ENCODE measurements around the gene OLIG1. TPM values are rescaled to one million over a fixed set of nuclear protein-coding genes. Genes with fewer than 3 reads are reported as not detected.

The OLIG1 gene
- total RNA-seq, 1 experiment from 2014 or later: not detected

DNA sequence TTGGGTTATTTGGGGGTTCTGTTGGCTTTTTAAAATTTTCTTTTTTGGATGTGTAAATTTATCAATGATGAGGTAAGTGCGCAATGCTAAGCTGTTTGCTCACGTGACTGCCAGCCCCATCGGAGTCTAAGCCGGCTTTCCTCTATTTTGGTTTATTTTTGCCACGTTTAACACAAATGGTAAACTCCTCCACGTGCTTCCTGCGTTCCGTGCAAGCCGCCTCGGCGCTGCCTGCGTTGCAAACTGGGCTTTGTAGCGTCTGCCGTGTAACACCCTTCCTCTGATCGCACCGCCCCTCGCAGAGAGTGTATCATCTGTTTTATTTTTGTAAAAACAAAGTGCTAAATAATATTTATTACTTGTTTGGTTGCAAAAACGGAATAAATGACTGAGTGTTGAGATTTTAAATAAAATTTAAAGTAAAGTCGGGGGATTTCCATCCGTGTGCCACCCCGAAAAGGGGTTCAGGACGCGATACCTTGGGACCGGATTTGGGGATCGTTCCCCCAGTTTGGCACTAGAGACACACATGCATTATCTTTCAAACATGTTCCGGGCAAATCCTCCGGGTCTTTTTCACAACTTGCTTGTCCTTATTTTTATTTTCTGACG, 41.1 kb upstream of the OLIG1 start:
- Histone ChIP-seq H3K4me3 (no peak overlapping the region), H3K9me3 (no peaks in the 10 kb centered on the region), H3K36me3 (no peaks in the 10 kb centered on the region), H3K27me3 (peaks cover 51% of the 10 kb centered on the region)
- DNase-seq: no peak

GRCh38 chr21:33029385-33029921, 40.5 kb upstream of the OLIG1 start:
- no peak for DNase-seq
- no peaks in the 10 kb centered on the region for H3K36me3 ChIP-seq
- H3K4me3 ChIP-seq: no peak overlapping the region
- peaks cover 45% of the 10 kb centered on the region for H3K27me3 ChIP-seq
- no peaks in the 10 kb centered on the region for H3K9me3 ChIP-seq

- Histone ChIP-seq H3K9me3 (no peaks in the 10 kb centered on the region), H3K27me3 (peaks cover 39% of the 10 kb centered on the region), H3K4me3 (no peak overlapping the region), H3K36me3 (no peaks in the 10 kb centered on the region)
- DNase-seq: no peak
These were observed 39.9 kb upstream of the OLIG1 start for GRCh38 chr21:33029975-33030461.

DNA sequence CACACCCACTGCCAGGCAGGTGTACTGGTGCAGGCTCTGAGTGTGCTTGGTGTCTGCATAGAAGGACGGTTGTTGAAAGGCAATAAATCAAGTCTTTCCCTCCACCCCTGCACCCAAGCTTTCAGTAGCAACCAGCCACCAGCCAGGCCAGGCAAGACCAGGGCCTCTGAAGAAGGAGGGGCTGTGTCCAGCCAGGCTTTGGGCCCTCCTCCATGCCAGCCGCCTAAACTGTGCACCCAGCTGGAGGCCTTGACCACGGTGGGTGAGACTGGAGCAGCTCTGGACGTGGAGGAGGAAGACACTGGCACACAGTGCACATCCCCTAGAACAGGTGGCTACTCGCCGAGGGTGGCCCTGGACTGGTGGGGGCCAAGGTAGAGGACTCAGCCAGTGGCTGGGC, 39.3 kb upstream of the OLIG1 start:
- Histone ChIP-seq H3K4me3 (no peak overlapping the region), H3K9me3 (no peaks in the 10 kb centered on the region), H3K27me3 (peaks cover 33% of the 10 kb centered on the region), H3K36me3 (no peaks in the 10 kb centered on the region)
- no peak for DNase-seq

- Histone ChIP-seq H3K36me3 (no peaks in the 10 kb centered on the region), H3K4me3 (no peak overlapping the region), H3K9me3 (no peaks in the 10 kb centered on the region), H3K27me3 (peaks cover 26% of the 10 kb centered on the region)
- DNase-seq: no peak
These were observed 38.6 kb upstream of the OLIG1 start for GRCh38 chr21:33031152-33031911.

DNA sequence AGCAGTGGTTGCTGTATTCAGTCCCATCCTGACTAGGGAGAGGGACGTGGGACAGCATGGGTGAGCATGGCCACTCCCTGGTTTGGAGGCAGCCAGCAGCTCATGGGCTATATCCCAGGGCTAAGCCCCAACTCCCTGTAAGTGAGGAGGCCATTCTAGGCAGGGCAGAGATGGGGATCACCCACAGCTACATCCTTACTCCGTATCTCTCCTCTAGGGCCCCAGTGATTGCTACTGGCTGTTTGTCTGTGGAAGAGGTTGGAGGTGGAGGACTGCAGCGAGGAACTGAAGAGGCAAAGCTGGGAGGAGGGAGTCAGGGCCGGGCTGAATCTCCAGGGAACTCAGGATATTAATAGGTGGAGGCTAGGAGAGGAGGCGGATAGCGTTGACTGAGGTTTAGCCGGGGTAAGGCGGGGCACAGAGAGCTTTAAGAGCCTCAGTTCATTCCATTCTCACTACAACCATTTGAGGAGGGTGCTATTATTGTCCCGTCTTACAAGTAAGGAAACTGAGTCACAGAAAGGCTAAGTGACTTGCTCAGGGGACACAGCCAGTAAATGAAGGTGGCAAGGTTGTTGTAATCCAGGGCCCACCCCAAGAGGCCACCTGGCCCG, 37.4 kb upstream of the OLIG1 start:
- no peak overlapping the region for H3K4me3 ChIP-seq
- no peaks in the 10 kb centered on the region for H3K9me3 ChIP-seq
- H3K27me3 ChIP-seq: peaks cover 16% of the 10 kb centered on the region
- H3K36me3 ChIP-seq: no peaks in the 10 kb centered on the region
- DNase-seq: no peak

- DNase-seq: no peak
- no peaks in the 10 kb centered on the region for H3K36me3 ChIP-seq
- H3K27me3 ChIP-seq: peaks cover 9% of the 10 kb centered on the region
- no peaks in the 10 kb centered on the region for H3K9me3 ChIP-seq
- no peak overlapping the region for H3K4me3 ChIP-seq
These were observed 36.6 kb upstream of the OLIG1 start for GRCh38 chr21:33033094-33033951.

GRCh38 chr21:33033961-33034413, 36.0 kb upstream of the OLIG1 start:
- DNase-seq: no peak
- no peak overlapping the region for H3K4me3 ChIP-seq
- H3K36me3 ChIP-seq: no peaks in the 10 kb centered on the region
- peaks cover 2% of the 10 kb centered on the region for H3K27me3 ChIP-seq
- no peaks in the 10 kb centered on the region for H3K9me3 ChIP-seq

DNA sequence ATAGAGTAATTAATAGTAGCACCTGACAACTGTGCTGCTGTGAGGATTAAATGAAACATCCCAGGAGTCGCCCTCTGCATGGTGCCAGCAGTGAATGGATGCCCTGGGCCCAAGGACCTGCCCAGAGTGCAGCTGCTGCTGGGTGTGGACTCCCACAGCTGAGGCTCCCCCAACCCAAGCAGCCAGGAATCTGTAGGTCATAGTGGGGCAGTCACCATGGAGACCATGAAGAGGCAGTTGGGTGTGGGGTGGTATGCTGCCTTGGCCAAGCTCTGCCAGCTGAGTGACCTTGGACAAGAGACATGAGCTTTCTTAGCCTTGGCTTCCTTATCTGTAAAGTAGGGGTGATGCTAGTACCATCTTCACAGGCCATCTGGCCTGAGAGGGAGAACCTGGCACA, 34.8 kb upstream of the OLIG1 start:
- DNase-seq: no peak
- Histone ChIP-seq H3K27me3 (no peaks in the 10 kb centered on the region), H3K9me3 (no peaks in the 10 kb centered on the region), H3K4me3 (no peak overlapping the region), H3K36me3 (no peaks in the 10 kb centered on the region)

- Histone ChIP-seq H3K9me3 (no peaks in the 10 kb centered on the region), H3K27me3 (no peaks in the 10 kb centered on the region), H3K36me3 (no peaks in the 10 kb centered on the region), H3K4me3 (no peak overlapping the region)
- peak; percentile 86 for DNase-seq
These were observed 33.3 kb upstream of the OLIG1 start for GRCh38 chr21:33036430-33037162.

DNA sequence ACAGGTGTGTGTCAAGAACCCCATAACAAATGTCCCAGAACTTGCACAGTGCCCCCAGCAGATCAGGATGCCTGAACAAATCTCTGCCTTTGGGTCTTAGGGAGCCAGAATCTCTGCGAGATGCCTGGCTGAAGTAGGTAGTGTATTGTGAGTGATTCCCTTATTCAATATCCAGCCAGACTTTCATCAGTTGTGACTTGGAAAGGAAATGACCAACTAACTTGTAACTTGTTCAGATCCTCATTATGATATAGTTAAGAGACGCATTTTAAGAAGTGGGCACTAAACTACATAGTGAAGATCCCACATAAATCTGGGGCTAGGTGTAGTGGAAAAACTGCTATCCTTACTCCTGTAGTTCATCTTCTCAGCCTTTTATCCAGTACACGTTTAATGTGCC, 32.4 kb upstream of the OLIG1 start:
- DNase-seq: no peak
- Histone ChIP-seq H3K27me3 (no peaks in the 10 kb centered on the region), H3K9me3 (no peaks in the 10 kb centered on the region), H3K36me3 (no peaks in the 10 kb centered on the region), H3K4me3 (no peak overlapping the region)

DNA sequence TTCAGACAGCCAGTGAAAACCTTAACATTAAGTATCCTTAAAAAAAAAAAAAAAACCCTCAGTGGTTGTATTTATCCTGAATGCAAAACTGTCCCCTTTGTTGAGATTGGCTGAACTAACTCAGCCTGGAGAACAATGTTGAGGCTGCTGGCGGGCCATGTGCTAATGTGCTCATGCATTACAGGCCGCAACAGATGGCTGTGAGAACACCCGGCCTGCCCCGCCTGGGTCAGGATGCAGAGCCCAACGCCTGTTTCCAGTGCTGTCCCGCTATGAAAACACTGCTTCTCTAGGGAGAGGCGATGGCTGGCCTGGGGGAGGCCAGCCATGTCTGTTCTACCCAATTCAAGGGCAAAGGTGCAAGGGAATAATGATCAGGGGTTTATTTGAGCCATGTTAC, 30.4 kb upstream of the OLIG1 start:
- no peaks in the 10 kb centered on the region for H3K27me3 ChIP-seq
- H3K36me3 ChIP-seq: no peaks in the 10 kb centered on the region
- H3K9me3 ChIP-seq: peaks cover 2% of the 10 kb centered on the region; the same call in 1 of the 2 replicates
- H3K4me3 ChIP-seq: no peak overlapping the region
- no peak for DNase-seq

GRCh38 chr21:33040215-33040614, 29.7 kb upstream of the OLIG1 start:
- H3K9me3 ChIP-seq: peaks cover 2% of the 10 kb centered on the region; the same call in 1 of the 2 replicates
- DNase-seq: no peak
- H3K4me3 ChIP-seq: no peak overlapping the region
- no peaks in the 10 kb centered on the region for H3K27me3 ChIP-seq
- no peaks in the 10 kb centered on the region for H3K36me3 ChIP-seq

GRCh38 chr21:33041981-33042380, 28.0 kb upstream of the OLIG1 start:
- Histone ChIP-seq H3K36me3 (no peaks in the 10 kb centered on the region), H3K27me3 (no peaks in the 10 kb centered on the region), H3K4me3 (no peak overlapping the region), H3K9me3 (peaks cover 2% of the 10 kb centered on the region; the same call in 1 of the 2 replicates)
- no peak for DNase-seq

DNA sequence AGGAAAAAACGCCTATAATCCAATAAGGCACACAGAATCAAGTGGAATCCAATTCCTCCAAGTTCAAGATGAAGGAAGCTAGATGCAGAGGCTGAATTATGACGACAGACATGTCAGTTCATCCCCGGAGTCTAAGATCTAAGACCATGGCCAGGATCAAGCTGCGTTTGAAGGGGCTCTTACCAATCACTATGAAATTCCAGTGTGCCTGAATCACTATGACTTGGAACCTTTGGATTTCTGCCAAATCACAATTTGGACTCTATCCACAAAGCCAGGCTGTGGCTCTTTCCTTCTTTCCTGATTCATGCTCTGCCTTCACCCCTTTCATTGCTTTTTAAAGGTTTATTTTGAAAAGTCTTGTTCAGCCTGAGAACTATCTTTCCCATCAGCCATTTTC, 27.1 kb upstream of the OLIG1 start:
- DNase-seq: peak; percentile 77
- H3K36me3 ChIP-seq: no peaks in the 10 kb centered on the region
- peaks cover 2% of the 10 kb centered on the region; the same call in 1 of the 2 replicates for H3K9me3 ChIP-seq
- no peak overlapping the region for H3K4me3 ChIP-seq
- H3K27me3 ChIP-seq: no peaks in the 10 kb centered on the region

GRCh38 chr21:33046455-33046854, 23.5 kb upstream of the OLIG1 start:
- H3K4me3 ChIP-seq: no peak overlapping the region
- peaks cover 2% of the 10 kb centered on the region; the same call in 1 of the 2 replicates for H3K9me3 ChIP-seq
- DNase-seq: no peak
- H3K36me3 ChIP-seq: no peaks in the 10 kb centered on the region
- no peaks in the 10 kb centered on the region for H3K27me3 ChIP-seq
